ENCODE results near the gene SHANK1. TPM values are rescaled to one million over a fixed set of nuclear protein-coding genes. Genes with fewer than 3 reads are reported as not detected.

Gene SHANK1
- polyA plus RNA-seq, 3 donors, result not detected

DNA sequence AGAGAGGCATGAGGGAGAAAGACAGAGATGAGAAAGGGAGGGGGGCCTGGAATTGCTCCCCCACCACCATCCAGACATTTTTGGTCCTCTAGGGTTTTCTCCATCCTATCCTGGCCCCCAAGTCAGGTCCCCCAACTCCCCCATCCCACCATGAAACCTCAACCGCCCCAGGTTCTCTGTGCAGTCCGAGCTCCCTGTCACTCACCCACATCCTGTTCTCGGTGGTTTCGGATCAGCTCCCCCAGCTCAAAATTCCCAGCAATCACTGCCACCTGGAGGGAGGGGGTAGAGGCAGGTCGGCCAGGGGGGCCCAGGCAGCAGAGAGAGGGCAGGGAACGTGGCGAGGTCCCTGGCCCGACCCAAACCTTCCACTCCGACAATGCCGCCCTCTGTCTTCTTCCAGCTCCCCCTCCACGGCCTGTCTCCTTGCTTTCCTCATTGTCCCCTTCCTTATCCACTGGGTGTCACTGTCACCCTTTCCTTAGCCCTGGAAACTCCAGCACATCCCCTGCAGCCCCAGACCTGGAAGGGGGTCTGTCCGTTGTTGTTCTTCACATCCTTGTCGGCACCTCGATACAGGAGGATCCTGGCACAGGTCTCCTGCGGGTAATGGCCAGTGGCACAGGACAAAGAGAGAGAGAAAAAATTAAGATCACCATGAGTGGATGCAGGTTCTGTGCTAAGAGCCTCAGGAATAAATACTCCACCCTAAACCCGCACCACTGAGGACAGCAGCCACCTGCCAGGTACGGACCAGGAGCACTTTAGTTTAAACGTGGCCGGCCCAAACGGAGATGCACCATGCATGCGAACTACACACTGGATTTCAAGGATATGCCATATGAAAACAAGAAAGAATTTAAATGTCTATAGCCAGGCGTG lies 15.4 kb downstream of the SHANK1 start:
- DNase-seq, result no peak
- H3K4me3 Mint-ChIP-seq, result peak overlapping the region in 1 of 2 donors; percentile 61
- H3K79me2 ChIP-seq (ENCODE audit: insufficient read depth, low read length), result no peaks in the 10 kb centered on the region
- H3K27me3 ChIP-seq (ENCODE audit: control insufficient read depth in 2 of 2, insufficient read depth in 2 of 2, low read length in 2 of 2), result peaks cover 0 to 22% of the 10 kb centered on the region in 2 donors
- no peak overlapping the region for H3K9ac ChIP-seq (ENCODE audit: insufficient read depth, low read length, poor library complexity, severe bottlenecking)
- peaks cover 3% of the 10 kb centered on the region for H3K4me1 Mint-ChIP-seq
- intact Hi-C loops (cut with micrococcal nuclease), result loop anchor here in 1 of 2 donors (10.0 kb wide), 1 partner anchor 81 kb away; no protein-coding TSS in a partner anchor
- WGBS (ENCODE audit: insufficient coverage), result 66% methylated on average over 10 of the region's 22 CpGs
- no peaks in the 10 kb centered on the region for H3K36me3 ChIP-seq (replicated peaks in 1 of 2; ENCODE audit: control insufficient read depth in 1 of 2, insufficient read depth in 2 of 2, low read length in 2 of 2)
- TF ChIP-seq, protein P1, sequence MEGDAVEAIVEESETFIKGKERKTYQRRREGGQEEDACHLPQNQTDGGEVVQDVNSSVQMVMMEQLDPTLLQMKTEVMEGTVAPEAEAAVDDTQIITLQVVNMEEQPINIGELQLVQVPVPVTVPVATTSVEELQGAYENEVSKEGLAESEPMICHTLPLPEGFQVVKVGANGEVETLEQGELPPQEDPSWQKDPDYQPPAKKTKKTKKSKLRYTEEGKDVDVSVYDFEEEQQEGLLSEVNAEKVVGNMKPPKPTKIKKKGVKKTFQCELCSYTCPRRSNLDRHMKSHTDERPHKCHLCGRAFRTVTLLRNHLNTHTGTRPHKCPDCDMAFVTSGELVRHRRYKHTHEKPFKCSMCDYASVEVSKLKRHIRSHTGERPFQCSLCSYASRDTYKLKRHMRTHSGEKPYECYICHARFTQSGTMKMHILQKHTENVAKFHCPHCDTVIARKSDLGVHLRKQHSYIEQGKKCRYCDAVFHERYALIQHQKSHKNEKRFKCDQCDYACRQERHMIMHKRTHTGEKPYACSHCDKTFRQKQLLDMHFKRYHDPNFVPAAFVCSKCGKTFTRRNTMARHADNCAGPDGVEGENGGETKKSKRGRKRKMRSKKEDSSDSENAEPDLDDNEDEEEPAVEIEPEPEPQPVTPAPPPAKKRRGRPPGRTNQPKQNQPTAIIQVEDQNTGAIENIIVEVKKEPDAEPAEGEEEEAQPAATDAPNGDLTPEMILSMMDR (IDR thresholded peaks at IDR 0.05), result no peak
- no peaks in the 10 kb centered on the region for H4K20me1 ChIP-seq (ENCODE audit: insufficient read depth, low read length)
- no peak overlapping the region for H3K4me2 ChIP-seq (replicated peaks; ENCODE audit: extremely low read depth, low read length, poor library complexity, severe bottlenecking)
- peak overlapping the region in 1 of 7 donors; percentile 44 for H3K27ac Mint-ChIP-seq
- no peak overlapping the region for H2AFZ ChIP-seq (ENCODE audit: insufficient read depth, low read depth, low read length, poor library complexity, severe bottlenecking)
- no peaks in the 10 kb centered on the region for H3K36me3 Mint-ChIP-seq
- H3K9me3 ChIP-seq (replicated peaks in 1 of 2; ENCODE audit: control insufficient read depth in 1 of 2, insufficient read depth in 1 of 2, low read length in 2 of 2), result no peaks in the 10 kb centered on the region
- H3K9me3 Mint-ChIP-seq, result peaks cover 0 to 3% (median 0%) of the 10 kb centered on the region in 7 donors
- no peaks in the 10 kb centered on the region for H3K4me1 ChIP-seq (ENCODE audit: control insufficient read depth in 1 of 2, insufficient read depth in 2 of 2, low read length in 2 of 2)
- H3K27ac ChIP-seq (ENCODE audit: low read depth in 1 of 2, low read length in 2 of 2), result no peak overlapping the region
- H3K4me3 ChIP-seq (replicated peaks in 1 of 3; ENCODE audit: low read depth in 2 of 3, low read length in 3 of 3), result no peak overlapping the region
- H3K27me3 Mint-ChIP-seq (ENCODE audit: low read depth in 3 of 3), result peaks cover 28 to 42% (median 36%) of the 10 kb centered on the region in 3 donors

DNA sequence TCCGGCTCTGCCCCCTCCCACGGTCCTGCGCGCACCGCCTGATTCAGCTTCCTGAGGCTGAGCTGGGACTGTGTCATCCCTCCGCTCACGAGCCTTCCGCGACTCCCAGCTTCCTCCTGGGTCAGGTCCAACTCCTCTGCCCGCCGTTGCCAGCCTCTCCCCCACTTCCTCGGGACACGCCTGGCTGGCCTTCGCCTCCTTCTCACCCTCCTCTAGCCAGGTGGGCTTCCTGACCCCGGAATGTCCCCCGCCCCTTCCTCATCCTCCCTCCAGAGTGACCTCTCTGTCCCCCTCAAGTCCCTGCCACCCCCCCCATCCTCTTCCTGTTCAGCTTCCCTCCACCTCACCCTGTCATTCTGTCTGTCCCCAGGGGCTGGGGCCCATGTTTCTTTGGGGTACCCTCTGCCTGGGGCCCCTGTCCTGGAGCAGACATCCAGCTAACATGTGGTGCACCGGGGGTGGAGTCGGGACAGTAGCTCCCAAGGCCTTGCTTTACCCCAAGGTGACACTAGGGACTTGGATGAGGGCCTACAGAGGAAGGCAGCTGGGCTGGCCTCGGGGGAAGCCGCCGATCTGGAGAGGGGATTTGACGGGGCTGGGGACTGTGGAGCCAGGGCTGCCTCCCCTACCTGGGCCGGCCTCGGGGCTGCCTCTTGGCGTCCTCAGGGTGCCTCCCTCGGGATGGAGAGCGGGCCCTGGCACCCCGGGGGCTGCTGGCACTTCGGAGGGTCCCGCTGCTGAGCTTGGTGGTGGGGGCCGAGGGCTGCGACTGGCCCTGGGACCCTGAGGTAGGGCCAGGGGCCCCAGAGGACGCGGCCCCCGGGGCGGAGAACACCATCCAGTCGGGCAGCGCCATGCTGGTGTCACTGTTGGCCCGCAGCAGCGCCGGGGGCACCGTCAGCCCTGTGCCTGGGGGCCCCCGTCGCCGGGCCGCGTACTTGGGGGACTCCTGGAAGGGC lies 16.5 kb downstream of the SHANK1 start:
- peak in 1 of 3 donors; percentile 29 for DNase-seq
- no peak overlapping the region for H3K27ac ChIP-seq (ENCODE audit: low read depth in 1 of 2, low read length in 2 of 2)
- H3K9me3 ChIP-seq (replicated peaks in 1 of 2; ENCODE audit: control insufficient read depth in 1 of 2, insufficient read depth in 1 of 2, low read length in 2 of 2), result no peaks in the 10 kb centered on the region
- intact Hi-C loops (cut with micrococcal nuclease), result loop anchor here in 1 of 2 donors (10.0 kb wide), 1 partner anchor 82 kb away; no protein-coding TSS in a partner anchor
- Mint-ChIP-seq H3K27me3 (ENCODE audit: low read depth in 3 of 3) (peaks cover 33 to 44% (median 35%) of the 10 kb centered on the region in 3 donors), H3K4me3 (peak overlapping the region in 1 of 2 donors; percentile 78), H3K27ac (no peak overlapping the region), H3K9me3 (peaks cover 0 to 3% (median 0%) of the 10 kb centered on the region in 7 donors), H3K4me1 (peaks cover 3% of the 10 kb centered on the region), H3K36me3 (no peaks in the 10 kb centered on the region)
- WGBS (ENCODE audit: insufficient coverage), result 55% methylated on average over 44 of the region's 47 CpGs
- no peaks in the 10 kb centered on the region for H3K4me1 ChIP-seq (ENCODE audit: control insufficient read depth in 1 of 2, insufficient read depth in 2 of 2, low read length in 2 of 2)
- H3K4me3 ChIP-seq (replicated peaks in 1 of 3; ENCODE audit: low read depth in 2 of 3, low read length in 3 of 3), result no peak overlapping the region
- peaks cover 0 to 22% of the 10 kb centered on the region in 2 donors for H3K27me3 ChIP-seq (ENCODE audit: control insufficient read depth in 2 of 2, insufficient read depth in 2 of 2, low read length in 2 of 2)
- TF ChIP-seq, protein P1 (IDR thresholded peaks at IDR 0.05), result no peak
- H3K79me2 ChIP-seq (ENCODE audit: insufficient read depth, low read length), result no peaks in the 10 kb centered on the region
- no peaks in the 10 kb centered on the region for H3K36me3 ChIP-seq (replicated peaks in 1 of 2; ENCODE audit: control insufficient read depth in 1 of 2, insufficient read depth in 2 of 2, low read length in 2 of 2)
- no peaks in the 10 kb centered on the region for H4K20me1 ChIP-seq (ENCODE audit: insufficient read depth, low read length)
- H3K9ac ChIP-seq (ENCODE audit: insufficient read depth, low read length, poor library complexity, severe bottlenecking), result no peak overlapping the region
- no peak overlapping the region for H2AFZ ChIP-seq (ENCODE audit: insufficient read depth, low read depth, low read length, poor library complexity, severe bottlenecking)
- H3K4me2 ChIP-seq (replicated peaks; ENCODE audit: extremely low read depth, low read length, poor library complexity, severe bottlenecking), result no peak overlapping the region
